GM19395 (cell line): ENCODE results near the gene PROS1.

Source experiments
- ATAC-seq: cut with Tn5 transposase; IDR thresholded peaks from one replicate; pipeline ENCODE4 v1.9.1; 2021; ENCODE audit warnings: mild to moderate bottlenecking, moderate library complexity; ENCODE audit not compliant: unreplicated experiment

The PROS1 gene

GRCh38 chr3:93973131-93974126, at the start of gene PROS1:
Gene PROS1 (minus strand): TSS chr3:93973896. CDS start chr3:93973749, 147 bp downstream.
- peak; percentile 79 for ATAC-seq

DNA sequence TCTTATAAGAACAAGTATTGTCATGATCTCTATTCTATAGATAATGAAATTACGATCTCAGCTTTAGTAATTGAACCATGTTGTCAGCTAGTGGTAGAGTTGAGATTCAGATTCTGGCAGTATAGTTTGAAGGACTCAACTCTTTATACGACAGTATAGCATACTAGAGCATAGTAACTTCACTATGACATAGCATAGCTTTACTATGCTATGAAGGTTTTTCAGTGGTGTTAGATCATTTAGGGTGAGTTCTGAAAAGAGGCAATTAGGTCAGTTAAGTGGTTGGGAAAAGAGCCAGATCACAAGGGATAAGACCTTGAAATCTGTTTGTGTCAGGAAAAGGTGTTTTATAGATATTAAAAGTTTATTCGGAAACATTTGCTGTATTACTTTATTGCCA, 46.6 kb upstream of the PROS1 start:
- no peak for ATAC-seq

DNA sequence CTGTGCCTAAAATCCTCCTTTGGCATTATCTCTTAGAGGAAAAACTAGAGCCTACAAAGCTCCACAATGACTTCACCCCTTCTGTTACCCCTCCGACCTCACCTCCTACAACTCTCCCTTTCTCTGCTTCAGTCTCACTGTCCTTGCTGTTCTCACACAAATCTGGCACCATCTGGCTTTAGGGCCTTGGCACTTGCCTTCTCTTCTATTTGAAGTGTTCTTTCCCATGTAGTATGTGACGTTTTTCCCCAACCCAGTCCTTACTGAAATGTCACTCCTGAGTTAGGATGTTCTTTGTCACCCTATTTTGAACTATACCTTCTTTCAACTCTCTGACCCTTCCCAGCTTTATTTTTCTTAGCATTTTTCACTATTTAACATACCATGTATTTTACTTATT, 46.0 kb upstream of the PROS1 start:
- no peak for ATAC-seq

GRCh38 chr3:94015025-94015424, 41.3 kb upstream of the PROS1 start:
- no peak for ATAC-seq

DNA sequence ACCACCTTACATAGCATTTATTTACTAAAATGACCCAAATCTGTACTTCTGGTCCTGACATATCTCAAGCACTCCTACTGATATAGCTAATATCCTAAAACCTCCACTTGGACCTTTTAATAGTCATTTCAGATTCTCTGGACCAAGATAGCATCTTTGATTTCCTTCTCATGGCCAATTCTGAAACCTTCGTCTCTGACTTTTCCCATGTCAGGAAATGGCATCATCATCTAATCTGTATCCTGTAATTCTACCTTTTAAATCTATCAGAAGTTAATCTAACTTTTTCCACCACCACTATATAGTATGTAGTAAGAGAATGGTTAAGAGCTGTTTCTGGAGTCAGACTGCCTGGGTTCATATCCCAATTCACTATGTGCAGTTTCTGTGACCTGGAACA, 38.5 kb upstream of the PROS1 start:
- ATAC-seq = no peak

GRCh38 chr3:94011233-94011711, 37.6 kb upstream of the PROS1 start:
- ATAC-seq = no peak

DNA sequence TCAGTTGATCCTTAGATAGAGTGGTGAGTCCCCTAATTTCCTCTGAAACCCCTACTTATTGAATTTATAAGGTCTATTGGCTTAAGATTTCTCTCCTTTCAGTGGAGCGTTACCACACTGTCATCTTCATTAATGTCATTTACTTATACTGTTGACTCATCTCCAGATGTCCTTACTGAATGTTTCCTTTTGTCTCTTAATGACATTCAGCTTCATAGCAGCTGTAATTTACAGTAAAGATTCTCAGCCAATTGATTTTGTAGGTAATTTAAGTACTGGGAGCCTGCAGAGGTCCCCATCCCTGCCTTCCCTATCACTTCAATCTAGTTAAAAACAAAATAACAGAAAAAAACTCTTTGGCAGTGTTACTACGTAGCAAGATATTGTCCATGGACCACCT, 35.9 kb upstream of the PROS1 start:
- no peak for ATAC-seq

DNA sequence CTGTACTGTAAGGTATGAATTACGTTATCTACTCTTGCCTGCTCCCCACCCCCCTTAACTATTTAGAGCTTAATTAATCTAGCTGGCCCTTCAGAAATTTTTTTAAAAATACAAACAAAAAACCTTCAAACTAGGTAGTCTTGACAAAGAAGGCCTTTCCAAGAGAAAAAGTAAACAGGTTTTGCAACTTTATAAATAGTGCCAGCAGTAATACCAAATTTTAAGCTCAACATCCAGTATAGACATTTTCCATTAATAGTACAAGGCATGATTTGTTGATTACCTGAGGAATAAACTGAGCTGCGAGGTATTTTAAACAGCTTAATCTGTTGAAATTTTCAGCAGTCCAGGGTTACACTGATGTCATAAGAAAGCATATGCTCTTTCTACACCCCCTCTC, 34.6 kb upstream of the PROS1 start:
- no peak for ATAC-seq

- ATAC-seq = peak; percentile 94
Observed at GRCh38 chr3:94004301-94004910, 30.7 kb upstream of the PROS1 start.

DNA sequence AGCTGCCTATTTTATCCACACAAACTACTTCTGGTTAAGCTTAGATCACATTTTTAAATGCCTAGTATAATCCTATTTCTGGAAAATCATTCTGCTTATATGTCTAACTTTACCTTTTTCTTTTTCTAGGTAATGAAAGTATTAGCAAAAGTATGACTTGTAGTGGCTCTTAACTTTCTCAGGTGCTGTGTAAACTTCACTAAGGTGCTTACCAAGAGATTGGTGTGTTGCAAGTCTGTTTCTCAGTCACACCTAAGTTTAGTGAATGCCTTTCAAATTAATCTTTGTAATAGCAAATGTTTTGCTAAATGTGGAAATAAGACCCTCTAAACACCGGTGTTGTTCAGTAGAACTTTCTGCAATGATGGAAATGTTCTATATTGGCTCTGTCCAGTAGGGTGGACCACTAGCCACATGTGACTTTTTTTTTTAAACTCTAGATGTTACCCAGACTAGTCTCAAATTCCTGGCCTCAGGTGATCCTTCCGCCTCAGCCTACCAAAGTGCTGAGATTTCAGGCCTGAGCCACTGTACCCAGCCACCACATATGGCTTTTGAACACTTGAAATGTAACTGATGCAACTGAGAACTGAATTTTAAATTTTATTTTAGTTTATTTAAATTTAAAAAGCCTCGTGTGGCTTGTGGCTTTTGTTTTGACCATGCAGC, 28.3 kb upstream of the PROS1 start:
- ATAC-seq = no peak

- no peak for ATAC-seq
Observed at GRCh38 chr3:94001191-94001590, 27.5 kb upstream of the PROS1 start.

DNA sequence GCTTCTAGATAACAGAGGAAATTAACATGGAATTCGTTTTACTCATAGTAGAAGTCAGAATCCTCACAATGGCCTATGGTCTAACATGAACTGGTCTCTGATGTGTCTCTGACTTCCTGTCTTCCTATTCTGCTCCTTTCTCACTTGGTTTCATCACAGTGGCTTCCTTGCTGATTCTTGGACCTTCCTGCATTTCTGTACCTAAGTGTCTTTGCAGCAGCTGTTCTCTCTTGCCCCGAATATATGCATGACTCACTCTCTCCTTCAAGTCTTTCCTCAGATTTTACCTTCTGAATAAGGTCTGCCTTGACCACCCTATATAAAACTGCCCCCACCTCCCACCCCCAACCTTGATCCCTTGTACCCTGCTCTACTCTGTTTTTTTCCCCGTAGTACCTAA, 20.4 kb upstream of the PROS1 start:
- ATAC-seq = no peak

GRCh38 chr3:93992207-93992606, 18.5 kb upstream of the PROS1 start:
- ATAC-seq = no peak

DNA sequence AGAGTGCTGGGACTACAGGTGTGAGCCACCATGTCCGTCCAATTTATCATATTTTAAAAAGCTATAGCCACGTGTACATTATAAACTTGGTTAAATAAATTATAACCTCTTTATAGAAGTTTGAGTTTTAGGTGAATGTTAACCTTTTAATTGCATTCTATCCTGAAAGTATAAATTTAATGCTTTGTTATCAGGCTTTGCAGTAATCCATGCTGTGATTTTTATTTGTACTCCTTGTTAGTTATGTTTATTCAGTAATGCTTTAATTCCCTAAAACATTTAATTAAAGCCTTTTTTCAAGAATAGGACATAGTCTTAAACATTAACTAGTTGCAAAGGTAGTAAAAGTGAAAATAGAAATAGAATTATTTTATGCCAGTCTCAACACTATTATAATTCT, 17.9 kb upstream of the PROS1 start:
- no peak for ATAC-seq

DNA sequence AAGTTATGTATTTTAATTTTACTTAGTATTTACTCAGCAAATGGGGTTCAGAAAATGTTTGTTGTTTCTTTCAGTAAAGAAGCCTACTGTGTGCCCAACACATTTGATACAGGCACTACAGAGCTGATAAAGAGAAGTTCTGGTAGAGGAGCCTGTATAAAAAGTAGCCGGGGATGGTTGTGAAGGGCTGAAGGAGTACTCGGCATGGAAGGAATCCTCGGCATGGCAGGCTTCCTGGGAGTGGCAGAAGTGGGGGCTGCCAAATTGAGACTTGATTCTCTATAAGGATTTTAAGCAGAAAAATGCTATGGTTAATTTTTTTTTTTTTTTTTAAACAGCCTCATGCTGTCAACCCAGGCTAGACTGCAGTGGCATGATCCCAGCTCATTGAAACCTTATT, 15.5 kb upstream of the PROS1 start:
- no peak for ATAC-seq

DNA sequence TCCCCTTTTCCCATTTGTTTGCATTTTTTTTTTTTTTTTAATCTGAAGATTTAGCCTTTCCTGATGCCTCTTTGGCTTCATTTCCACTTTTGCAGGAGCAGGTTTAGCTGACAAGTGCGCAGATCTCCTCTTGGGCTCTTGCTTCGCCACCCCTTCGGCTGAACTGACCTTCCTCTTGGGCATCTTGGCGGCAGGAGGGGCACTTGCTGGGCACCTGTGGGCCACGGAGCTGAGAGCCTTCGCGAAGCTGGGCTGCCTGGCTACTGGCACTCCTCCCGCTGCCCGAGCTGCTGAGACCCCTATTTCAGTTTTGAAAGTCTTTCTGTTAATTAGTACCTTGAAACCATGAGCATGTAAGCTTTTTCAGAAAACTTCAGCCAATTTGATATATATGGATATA, 15.1 kb upstream of the PROS1 start:
- ATAC-seq = no peak

DNA sequence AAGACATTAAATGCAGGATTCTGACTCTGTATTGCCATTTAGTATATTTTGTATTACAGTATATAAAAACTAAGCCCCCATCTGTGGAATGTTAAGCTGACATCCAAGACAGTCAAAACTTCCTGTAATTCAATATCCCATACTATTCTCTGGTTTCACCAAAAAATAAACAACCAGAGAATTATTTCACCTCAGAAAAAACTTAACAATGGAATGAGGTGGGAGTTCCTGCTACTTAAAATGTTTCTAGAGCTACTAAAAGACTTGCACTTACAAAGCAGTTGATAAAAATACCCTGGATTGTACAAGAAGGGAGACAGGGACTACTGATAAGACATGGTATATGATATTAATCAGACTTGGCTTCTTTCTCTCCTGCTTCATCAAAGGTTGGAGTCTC, 14.6 kb upstream of the PROS1 start:
- no peak for ATAC-seq

DNA sequence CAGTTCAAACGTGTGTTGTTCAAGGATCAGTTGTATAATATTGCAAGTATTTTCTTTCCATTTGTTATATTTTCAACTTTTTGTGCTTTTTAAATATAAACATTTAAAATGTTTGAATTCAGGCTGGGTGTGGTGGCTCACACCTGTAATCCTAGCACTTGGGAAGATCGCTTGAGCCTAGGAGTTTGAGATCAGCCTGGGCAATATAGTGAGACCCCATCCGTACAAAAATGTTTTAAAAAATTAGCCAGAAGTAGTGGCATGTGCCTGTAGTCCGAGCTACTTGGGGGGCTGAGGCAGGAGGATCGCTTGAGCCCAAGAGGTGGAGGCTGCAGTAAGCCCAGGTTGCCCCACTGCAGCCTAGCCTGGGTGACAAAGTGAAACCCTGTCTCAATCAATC, 10.9 kb upstream of the PROS1 start:
- ATAC-seq = no peak

DNA sequence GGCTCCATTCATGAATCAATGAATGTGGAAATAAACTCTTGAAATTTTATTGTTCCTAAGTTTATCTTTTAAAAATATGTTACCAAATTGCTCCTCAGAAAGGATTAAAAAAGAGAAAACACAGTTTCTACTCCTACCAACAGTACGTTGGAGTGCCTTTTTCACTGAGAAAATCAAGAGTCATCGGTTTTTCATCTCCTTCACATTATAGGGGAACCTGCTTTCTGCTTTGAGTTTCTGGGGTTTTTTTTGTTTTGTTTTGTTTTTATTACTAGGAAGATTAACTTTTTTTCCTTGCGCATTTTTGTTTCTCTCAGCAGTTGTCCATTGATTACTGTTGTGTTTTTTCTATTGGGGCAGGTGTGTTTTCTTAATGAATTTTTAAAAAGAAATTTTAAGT, 9.7 kb upstream of the PROS1 start:
- no peak for ATAC-seq

DNA sequence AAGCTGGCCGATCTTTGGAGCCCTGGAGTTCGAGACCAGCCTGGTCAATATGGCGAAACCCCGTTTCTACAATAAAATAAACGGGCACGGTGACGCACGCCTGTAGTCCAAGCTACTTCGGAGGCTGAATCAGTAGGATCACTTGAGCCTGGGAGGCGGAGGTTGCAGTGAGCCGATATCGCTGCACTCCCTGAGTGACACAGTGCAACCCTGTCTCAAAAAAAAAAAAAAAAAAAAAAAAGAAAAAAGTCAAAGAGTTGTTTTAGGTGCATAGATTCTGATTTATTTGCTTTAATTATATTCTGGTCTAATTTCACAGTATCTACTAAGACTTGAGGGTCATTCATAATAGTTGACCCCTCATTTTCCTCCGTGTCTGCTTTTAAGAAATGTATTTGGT, 8.0 kb upstream of the PROS1 start:
- ATAC-seq = no peak

DNA sequence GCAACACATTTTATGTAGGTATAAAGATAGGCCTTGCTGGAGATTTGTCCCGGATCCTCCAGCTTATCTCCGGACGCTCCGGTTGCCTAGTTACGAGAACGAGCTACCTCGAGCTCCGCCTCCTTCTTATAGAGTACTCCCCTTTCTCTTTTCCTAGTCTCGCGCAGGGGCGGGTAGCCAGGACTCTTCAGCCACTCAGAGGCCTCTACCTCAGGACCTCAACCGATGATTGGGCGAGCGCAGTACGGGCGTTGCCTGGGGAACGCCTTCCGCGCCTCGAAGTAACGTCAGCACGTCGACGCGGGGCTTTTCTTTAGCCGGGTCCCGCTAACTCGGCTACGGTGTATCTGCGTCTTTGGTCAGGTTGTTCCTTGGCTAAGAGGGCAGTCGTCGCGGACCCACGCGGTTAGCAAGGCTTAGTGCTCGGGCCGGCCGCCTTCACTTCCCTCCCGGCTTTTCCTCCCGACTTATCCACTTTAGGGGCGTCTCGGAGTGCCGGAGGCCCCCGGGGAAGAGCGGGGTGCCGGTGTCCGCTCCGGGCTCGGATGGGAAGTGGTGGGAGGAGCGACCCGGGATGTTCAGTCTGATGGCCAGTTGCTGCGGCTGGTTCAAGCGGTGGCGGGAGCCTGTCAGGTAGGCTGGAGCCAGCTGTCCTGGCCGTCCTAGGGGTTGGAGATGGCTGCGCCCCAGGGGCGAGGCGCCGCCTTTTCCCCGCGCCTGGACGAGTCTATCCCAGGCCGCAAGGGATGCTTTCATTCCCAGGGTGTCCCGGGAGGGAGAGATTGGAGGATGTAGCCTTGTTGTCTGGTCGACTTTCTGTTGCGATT, 6.4 kb upstream of the PROS1 start, which contains the start of gene ARL13B:
ARL13B (plus strand) TSS at position 306 of the 827 bp plus-strand sequence; CDS start at position 575, 269 bp downstream.
- ATAC-seq = peak; percentile 100
